HEK293T (cell line): Measurements from ENCODE around the gene HIPK1.

Source experiments
- CTCF ChIA-PET: fragments of 350-600 bp; formaldehyde crosslinking; extraction: SDS; loops from one replicate; lab custom pipeline; 2021; ENCODE audit warnings: antibody characterized with exemption, inconsistent platforms; lab: Yijun Ruan, JAX
- POLR2A ChIA-PET: fragments of 350-600 bp; formaldehyde crosslinking; extraction: SDS; loops from one replicate; lab custom pipeline; 2020; ENCODE audit warnings: antibody characterized with exemption, inconsistent platforms; lab: Yijun Ruan, JAX
- DNase-seq: peaks from one replicate; pipeline ENCODE4 v3.0.0; 2012; ENCODE audit warnings: mixed read lengths; ENCODE audit errors: extremely low spot score
- ARNT ChIP-seq: fragments of 450-650 bp; IDR thresholded peaks from 2 replicates; pipeline ENCODE4 v1.6.1; 2017; ENCODE audit warnings: mild to moderate bottlenecking
- BHLHE40 ChIP-seq: fragments of 450-650 bp; IDR thresholded peaks from 2 replicates; pipeline ENCODE4 v1.6.1; 2016; ENCODE audit warnings: mild to moderate bottlenecking, moderate library complexity, borderline replicate concordance
- CTBP1 ChIP-seq: fragments of 450-650 bp; IDR thresholded peaks from 2 replicates; pipeline ENCODE4 v1.6.1; 2016; ENCODE audit warnings: borderline replicate concordance
- ELF4 ChIP-seq: fragments of 450-650 bp; IDR thresholded peaks from 2 replicates; pipeline ENCODE4 v1.6.1; 2017; ENCODE audit warnings: antibody characterized with exemption
- FOXA1 ChIP-seq: fragments of 450-650 bp; IDR thresholded peaks from 2 replicates; pipeline ENCODE4 v1.6.1; 2016; ENCODE audit warnings: mild to moderate bottlenecking
- FOXK2 ChIP-seq: fragments of 450-650 bp; IDR thresholded peaks from 2 replicates; pipeline ENCODE4 v1.6.1; 2016; ENCODE audit warnings: mild to moderate bottlenecking
- FOXM1 ChIP-seq: fragments of 450-650 bp; IDR thresholded peaks from 2 replicates; pipeline ENCODE4 v1.6.1; 2017; ENCODE audit warnings: mild to moderate bottlenecking, borderline replicate concordance
- HDGF ChIP-seq: fragments of 450-650 bp; IDR thresholded peaks from 2 replicates; pipeline ENCODE4 v1.6.1; 2017; ENCODE audit warnings: antibody characterized with exemption, borderline replicate concordance
- L3MBTL2 ChIP-seq: fragments of 450-650 bp; conservative IDR thresholded peaks from 2 replicates; pipeline ENCODE4 v1.6.1; 2016; ENCODE audit warnings: mild to moderate bottlenecking
- LEF1 ChIP-seq: fragments of 450-650 bp; IDR thresholded peaks from 2 replicates; pipeline ENCODE4 v1.6.1; 2017; ENCODE audit warnings: mild to moderate bottlenecking, borderline replicate concordance
- NFRKB ChIP-seq: fragments of 450-650 bp; IDR thresholded peaks from 2 replicates; pipeline ENCODE4 v1.6.1; 2016; ENCODE audit warnings: mild to moderate bottlenecking, moderate library complexity
- PKNOX1 ChIP-seq: fragments of 450-650 bp; IDR thresholded peaks from 2 replicates; pipeline ENCODE4 v1.6.1; 2016
- SP1 ChIP-seq: fragments of 450-650 bp; IDR thresholded peaks from 2 replicates; pipeline ENCODE4 v1.6.1; 2017
- SUZ12 ChIP-seq: fragments of 450-650 bp; IDR thresholded peaks from 2 replicates; pipeline ENCODE4 v1.6.1; 2016; ENCODE audit warnings: mild to moderate bottlenecking
- TARDBP ChIP-seq: fragments of 450-650 bp; IDR thresholded peaks from 2 replicates; pipeline ENCODE4 v1.6.1; 2016
- ZNF384 ChIP-seq: fragments of 450-650 bp; IDR thresholded peaks from 2 replicates; pipeline ENCODE4 v1.6.1; 2016

The HIPK1 gene

GRCh38 chr1:113904674-113905434 lies 24.3 kb upstream of the HIPK1 start, which contains the start of the genes AP4B1 and DCLRE1B:
TSS of gene AP4B1 (minus strand) at chr1:113904799. CDS start at chr1:113904717, 82 bp downstream.
TSS of gene DCLRE1B (plus strand) at chr1:113905326. CDS start at chr1:113905587, 261 bp downstream.
- TF ChIP-seq ZNF384 (no peak), ELF4 (no peak), FOXA1 (no peak), SUZ12 (no peak), L3MBTL2 (peak; percentile 72), CTBP1 (no peak), BHLHE40 (no peak), LEF1 (no peak), ARNT (0 out of 2 replicates have a peak, but pooled peaks have one; percentile 8), FOXM1 (peak; percentile 17; the same call in 1 of the 2 replicates), FOXK2 (no peak), NFRKB (no peak), SP1 (no peak), PKNOX1 (peak; percentile 74)
- ChIA-PET CTCF (interaction anchor here (0.7 to 2.0 kb wide), 2 partner anchors 24 to 438 kb away, joined by 3 to 4 read pairs; partner anchors contain the start of gene HIPK1), POLR2A (interaction anchor here (0.8 to 8.6 kb wide), 17 partner anchors 8 to 397 kb away, joined by 3 to 116 read pairs (median 4); partner anchors contain the start of genes HIPK1, PHTF1 and RSBN1)
- DNase-seq, result peak; percentile 100

- peak; percentile 51 for DNase-seq
- TF ChIP-seq LEF1 (peak; percentile 25; the same call in 1 of the 2 replicates), FOXK2 (no peak), ZNF384 (no peak), ARNT (no peak), L3MBTL2 (0 out of 2 replicates have a peak, but pooled peaks have one; percentile 6), BHLHE40 (no peak), TARDBP (peak; percentile 77)
- POLR2A ChIA-PET, result interaction anchor here (0.6 to 8.6 kb wide), 10 partner anchors 8 to 396 kb away, joined by 3 to 116 read pairs (median 4); partner anchors contain the start of genes HIPK1 and PHTF1
- CTCF ChIA-PET, result no interaction called here
Observed at GRCh38 chr1:113905435-113905861, 23.7 kb upstream of the HIPK1 start.

GRCh38 chr1:113912594-113913311 lies 16.4 kb upstream of the HIPK1 start:
- DNase-seq, result no peak
- no peak for TF ChIP-seq SP1
- no peak for TF ChIP-seq HDGF
- TF ChIP-seq ARNT, result no peak
- TF ChIP-seq FOXA1, result no peak
- TF ChIP-seq TARDBP, result no peak
- no peak for TF ChIP-seq SUZ12
- TF ChIP-seq BHLHE40, result no peak
- no peak for TF ChIP-seq PKNOX1
- TF ChIP-seq FOXK2, result no peak
- TF ChIP-seq ZNF384, result no peak
- ChIA-PET POLR2A (interaction anchor here (0.6 to 2.3 kb wide), 4 partner anchors 8 to 153 kb away, joined by 3 to 9 read pairs (median 4); partner anchors contain the start of genes AP4B1, DCLRE1B and HIPK1), CTCF (no interaction called here)

GRCh38 chr1:113913312-113913668 lies 15.8 kb upstream of the HIPK1 start:
- no peak for DNase-seq
- CTCF ChIA-PET, result no interaction called here
- TF ChIP-seq NFRKB, result no peak
- TF ChIP-seq ELF4, result no peak
- TF ChIP-seq FOXK2, result no peak
- no peak for TF ChIP-seq ARNT
- no peak for TF ChIP-seq SP1
- no peak for TF ChIP-seq CTBP1
- no peak for TF ChIP-seq HDGF
- TF ChIP-seq L3MBTL2, result no peak
- TF ChIP-seq ZNF384, result no peak
- no peak for TF ChIP-seq FOXM1
- TF ChIP-seq SUZ12, result no peak
- TF ChIP-seq BHLHE40, result no peak
- POLR2A ChIA-PET, result interaction anchor here (0.6 to 2.3 kb wide), 4 partner anchors 9 to 153 kb away, joined by 3 to 9 read pairs (median 4); partner anchors contain the start of genes AP4B1, DCLRE1B and HIPK1

GRCh38 chr1:113913887-113914664 lies 15.0 kb upstream of the HIPK1 start:
- ChIA-PET POLR2A (interaction anchor here (1.6 to 2.3 kb wide), 2 partner anchors 15 to 154 kb away, joined by 4 to 9 read pairs; partner anchors contain the start of gene HIPK1), CTCF (no interaction called here)
- TF ChIP-seq TARDBP, result no peak
- no peak for DNase-seq

- TF ChIP-seq FOXA1 (no peak), SUZ12 (no peak), LEF1 (no peak), L3MBTL2 (no peak), BHLHE40 (no peak), ELF4 (no peak), HDGF (no peak), ZNF384 (no peak), FOXM1 (no peak), NFRKB (no peak), FOXK2 (no peak), TARDBP (no peak), CTBP1 (no peak), ARNT (no peak), PKNOX1 (no peak), SP1 (no peak)
- CTCF ChIA-PET, result no interaction called here
- POLR2A ChIA-PET, result interaction anchor here (2.7 kb wide), 1 partner anchor 12 kb away, joined by 15 read pairs; the partner anchor contains the start of gene HIPK1
- no peak for DNase-seq
Observed at GRCh38 chr1:113916974-113917373, 12.2 kb upstream of the HIPK1 start.
